Germinal center (tissue), 1 donor: ENCODE results near the gene RSPO3.
A peak's percentile ranks its signal among the peaks of the same experiment; 100 is the strongest.

Experiments
- DNase-seq: peaks from one replicate; pipeline ENCODE4 v3.0.0; 2012; ENCODE audit warnings: mixed read lengths, low spot score

The RSPO3 gene

GRCh38 chr6:127111526-127111925, 6.9 kb upstream of the RSPO3 start:
- no peak for DNase-seq

- DNase-seq: no peak
These were observed 4.2 kb upstream of the RSPO3 start for GRCh38 chr6:127114214-127114760.

- no peak for DNase-seq
These were observed 3.3 kb upstream of the RSPO3 start for GRCh38 chr6:127115084-127115655.

DNA sequence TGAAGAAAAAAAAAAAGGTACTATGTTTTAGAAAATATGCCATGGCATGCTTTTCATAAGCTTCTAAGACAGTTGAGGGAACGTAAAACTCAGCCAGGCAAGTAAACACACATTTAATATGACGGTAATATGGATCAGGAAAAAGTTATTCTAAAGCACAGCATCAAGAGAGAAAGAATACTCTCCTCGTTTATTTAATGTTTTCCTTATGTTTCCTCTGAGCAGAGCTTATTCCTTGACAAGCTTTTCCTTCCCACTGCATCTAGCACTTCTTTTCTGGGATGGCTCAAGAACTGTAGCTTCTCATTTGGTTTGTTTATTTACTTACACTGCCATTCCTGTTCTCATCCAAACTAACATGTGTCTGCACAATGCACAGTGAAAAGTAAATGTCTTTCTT, 2.7 kb upstream of the RSPO3 start:
- no peak for DNase-seq

DNA sequence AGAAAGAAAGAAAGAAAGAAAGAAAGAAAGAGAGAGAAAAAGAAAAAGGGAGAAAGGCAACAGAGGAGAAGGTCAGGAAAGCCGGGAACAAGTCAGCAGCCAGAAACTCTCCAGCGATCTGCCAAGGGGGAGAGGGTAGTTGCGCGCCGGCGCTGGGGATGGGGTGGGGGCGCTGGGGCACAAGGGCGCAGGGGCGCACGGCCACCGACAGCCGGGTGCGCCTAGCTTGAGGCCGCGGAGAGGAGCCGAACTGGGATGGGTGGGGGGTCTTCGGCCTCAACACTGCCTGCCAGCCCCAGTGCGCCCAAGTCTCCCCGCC, 533 bp upstream of the RSPO3 start:
- no peak for DNase-seq

DNA sequence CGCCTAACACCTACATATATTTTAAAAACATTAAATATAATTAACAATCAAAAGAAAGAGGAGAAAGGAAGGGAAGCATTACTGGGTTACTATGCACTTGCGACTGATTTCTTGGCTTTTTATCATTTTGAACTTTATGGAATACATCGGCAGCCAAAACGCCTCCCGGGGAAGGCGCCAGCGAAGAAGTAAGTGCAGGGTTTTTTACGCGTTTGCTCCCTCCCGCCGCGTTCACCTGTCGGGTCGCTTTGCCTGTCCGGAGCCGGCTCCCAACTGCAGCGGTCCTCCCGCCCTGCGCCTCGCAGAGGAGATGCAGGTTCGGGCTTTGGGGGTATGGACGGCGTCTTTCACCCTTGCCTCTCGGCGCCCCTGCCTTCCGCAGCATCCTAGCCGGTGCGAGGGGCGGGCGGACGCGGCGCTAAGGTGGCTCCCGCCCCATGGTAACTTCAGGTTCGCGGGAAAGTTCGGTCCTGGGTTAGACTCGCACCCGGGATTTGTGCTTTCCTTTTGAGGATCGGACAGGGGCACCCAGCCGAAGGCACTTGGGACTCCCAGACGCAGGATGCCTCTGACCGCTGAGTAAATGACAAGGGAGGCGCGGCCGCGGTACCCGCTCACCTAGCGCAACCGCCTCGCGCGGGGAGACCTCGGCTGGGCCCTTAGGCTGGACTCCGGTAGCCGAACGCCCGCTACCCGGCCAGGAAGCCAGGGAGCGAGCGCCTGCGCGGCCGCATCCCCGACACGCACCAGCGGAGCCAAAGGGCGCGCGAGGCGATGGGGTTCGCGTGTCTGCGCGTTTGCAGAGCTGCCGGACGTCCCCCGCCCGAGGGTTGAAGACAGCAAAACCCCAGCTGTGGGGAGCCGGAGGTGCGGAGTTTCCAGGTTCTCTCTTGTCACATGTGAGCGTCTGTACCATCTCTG, 891 bp downstream of the RSPO3 start:
- peak; percentile 22 for DNase-seq

DNA sequence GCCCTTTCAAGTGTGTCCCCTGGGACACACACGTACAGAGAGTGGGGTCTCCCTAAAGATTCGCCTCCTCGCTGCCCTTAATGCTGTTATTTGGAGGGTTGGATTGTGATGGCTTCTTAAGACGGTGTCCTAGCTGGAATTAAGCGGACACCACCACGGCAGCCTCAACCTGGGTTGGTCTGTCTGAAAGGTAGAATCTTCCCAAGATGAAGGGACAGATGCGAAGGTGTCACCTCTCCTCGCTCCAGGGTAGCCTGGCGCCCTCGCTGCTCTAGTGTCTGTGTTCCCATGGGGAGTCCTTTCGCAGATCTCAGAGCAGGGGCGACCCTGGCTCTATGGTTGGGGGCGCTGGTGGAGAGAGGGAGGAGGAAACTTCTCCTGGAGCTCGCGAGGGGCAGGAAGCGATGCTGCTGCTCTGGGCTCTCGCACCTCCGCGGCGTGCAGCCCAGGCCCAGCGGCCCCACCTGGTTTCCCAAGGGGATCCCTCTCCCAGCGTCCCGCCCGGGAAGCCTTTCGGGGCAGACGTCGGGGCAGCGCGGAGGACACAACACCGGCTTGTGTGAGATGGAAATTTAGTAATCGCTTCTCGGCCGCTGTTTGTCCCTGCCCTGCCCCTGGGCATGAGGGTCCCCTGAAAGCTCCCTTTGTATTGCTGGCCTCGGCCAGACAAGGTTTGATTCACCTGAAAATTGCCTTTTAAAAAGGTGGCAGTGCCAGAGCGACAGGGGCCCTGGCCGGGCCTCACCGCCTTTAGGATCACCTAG, 1.7 kb downstream of the RSPO3 start:
- no peak for DNase-seq

- peak; percentile 44 for DNase-seq
These were observed 2.5 kb downstream of the RSPO3 start for GRCh38 chr6:127120787-127121636.

- DNase-seq: no peak
These were observed 3.1 kb downstream of the RSPO3 start for GRCh38 chr6:127121637-127121960.

- DNase-seq: no peak
These were observed 5.7 kb downstream of the RSPO3 start for GRCh38 chr6:127124172-127124571.

DNA sequence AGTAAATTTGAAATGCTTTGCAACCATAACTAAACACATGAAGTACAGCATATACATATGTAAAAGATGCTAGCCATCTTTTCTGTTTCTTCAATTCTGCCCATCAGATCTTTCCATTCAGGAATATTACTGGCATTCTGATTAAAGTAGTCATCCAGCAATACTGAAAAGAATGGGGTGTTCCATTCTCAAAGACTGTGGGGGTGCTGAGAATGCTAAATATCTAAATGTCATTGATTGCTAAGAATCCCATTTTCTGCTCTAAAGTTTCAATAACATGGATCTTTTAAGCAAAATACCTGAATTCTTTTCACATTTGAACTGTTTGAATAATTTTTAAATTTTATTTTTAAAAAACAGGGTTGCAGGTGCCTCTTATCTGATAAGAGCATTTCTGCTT, 6.2 kb downstream of the RSPO3 start:
- DNase-seq: no peak

- no peak for DNase-seq
These were observed 9.6 kb downstream of the RSPO3 start for GRCh38 chr6:127128066-127128465.

- no peak for DNase-seq
These were observed 10.8 kb downstream of the RSPO3 start for GRCh38 chr6:127129251-127129650.

DNA sequence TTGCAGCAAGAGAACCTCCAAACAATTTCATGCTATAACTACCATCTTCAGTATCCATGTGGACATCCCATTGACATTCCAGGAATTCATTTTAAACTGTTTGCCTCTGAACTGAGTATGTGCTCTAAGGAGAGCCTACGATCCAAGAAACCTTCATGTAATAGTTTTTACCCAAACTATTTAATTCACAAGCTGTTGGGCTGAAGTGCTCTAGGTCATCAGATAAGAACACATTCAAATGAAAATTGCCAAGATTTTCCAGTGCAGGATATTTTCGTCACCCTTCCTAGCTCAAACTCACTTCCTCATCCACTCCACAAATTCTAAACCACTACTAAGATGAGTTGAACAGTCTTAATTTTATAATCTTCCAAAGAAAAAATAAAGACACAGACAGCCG, 12.8 kb downstream of the RSPO3 start:
- DNase-seq: no peak

DNA sequence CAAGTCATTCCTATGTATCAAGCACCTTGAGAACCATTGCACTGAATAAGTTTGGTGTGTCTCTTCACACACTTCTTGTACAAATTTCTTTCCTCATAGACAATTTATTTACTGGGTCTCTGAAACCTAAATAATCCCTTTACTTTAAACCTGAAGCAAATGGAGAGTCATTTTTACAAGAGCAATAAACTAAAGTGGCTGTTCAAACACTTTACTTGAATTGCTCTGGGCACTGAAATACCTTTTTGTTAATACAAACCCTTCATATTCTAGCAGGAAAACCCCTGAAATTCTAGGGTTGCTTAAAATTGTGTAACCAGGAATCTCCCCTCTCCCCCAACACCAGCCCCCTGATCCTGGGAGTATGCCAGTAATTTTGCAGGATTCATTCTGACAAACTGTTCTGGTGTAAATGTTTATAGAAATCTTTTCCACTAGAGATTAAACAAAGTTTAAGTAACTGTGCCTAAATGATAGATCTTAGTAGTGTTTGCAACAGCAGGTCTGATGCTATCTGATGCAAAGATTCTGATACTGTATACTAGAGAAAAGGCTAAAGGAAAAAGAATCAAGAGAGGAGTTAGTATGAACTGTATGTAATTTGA, 13.4 kb downstream of the RSPO3 start:
- no peak for DNase-seq

DNA sequence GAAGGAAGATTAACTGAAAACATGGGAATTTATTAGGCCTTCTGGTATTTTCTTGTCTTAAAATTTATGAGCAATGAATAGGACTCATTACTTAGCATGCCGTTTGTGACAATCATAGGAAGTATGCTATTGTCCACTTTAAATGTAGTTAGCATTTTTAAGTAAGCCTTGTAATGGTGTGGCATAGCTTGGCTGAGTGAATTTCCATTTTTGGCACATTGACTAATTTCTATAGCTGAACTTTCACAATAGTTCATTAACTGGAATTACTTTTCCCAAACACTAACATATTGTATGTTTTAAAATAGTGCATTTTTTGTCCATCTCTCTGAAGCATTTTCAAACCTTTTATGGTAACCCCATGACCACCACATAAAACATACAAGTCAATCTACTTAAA, 15.7 kb downstream of the RSPO3 start:
- DNase-seq: no peak

GRCh38 chr6:127136786-127137185, 18.3 kb downstream of the RSPO3 start:
- no peak for DNase-seq

- DNase-seq: no peak
These were observed 28.5 kb downstream of the RSPO3 start for GRCh38 chr6:127146932-127147331.

GRCh38 chr6:127147534-127147933, 29.1 kb downstream of the RSPO3 start:
- no peak for DNase-seq

DNA sequence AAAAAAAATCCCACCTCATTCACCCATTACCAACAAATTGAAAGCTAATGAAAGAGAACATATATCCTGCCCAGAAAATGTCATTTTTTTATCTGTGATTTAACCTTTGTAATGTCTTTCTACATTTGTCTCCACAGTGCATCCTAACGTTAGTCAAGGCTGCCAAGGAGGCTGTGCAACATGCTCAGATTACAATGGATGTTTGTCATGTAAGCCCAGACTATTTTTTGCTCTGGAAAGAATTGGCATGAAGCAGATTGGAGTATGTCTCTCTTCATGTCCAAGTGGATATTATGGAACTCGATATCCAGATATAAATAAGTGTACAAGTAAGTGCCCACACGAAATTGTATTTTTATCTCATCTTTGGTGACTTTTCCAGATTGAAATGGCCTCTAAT, 30.0 kb downstream of the RSPO3 start:
- no peak for DNase-seq

DNA sequence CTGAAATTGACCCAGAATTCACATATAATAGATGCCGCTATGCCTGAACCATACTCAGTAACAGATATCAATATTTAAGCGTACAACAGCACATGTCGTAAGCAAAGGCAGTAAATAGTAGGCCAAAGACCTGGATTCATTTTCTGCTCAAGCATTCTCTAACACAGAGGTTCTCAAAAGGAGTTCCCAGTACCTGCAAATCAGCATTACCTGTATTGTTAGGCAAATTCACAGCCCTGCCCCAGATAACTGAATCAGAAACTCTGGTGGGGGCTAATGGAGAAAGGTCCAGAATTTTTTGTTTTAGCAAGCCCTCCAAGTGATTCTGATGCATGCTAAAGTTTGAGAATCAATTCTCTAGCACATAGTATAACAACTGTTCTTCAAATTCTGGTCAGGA, 36.0 kb downstream of the RSPO3 start:
- no peak for DNase-seq

GRCh38 chr6:127160484-127160883, 42.0 kb downstream of the RSPO3 start:
- DNase-seq: no peak
